ENCODE measurements around the gene MAPKAP1.

Gene MAPKAP1

GRCh38 chr9:125479846-125480615 is 227.0 kb downstream of the MAPKAP1 start:
- DNase-seq (ENCODE audit: low spot score): no peak

- DNase-seq (ENCODE audit: low spot score): no peak
Measured at GRCh38 chr9:125477089-125477544, 229.9 kb downstream of the MAPKAP1 start.

- DNase-seq (ENCODE audit: low spot score): no peak
Measured at GRCh38 chr9:125476645-125477044, 230.4 kb downstream of the MAPKAP1 start.

- no peak for DNase-seq (ENCODE audit: low spot score)
Measured at GRCh38 chr9:125475385-125475784, 231.6 kb downstream of the MAPKAP1 start.

- peak; percentile 79 for DNase-seq (ENCODE audit: low spot score)
Measured at GRCh38 chr9:125472926-125473701, 233.9 kb downstream of the MAPKAP1 start.

- DNase-seq (ENCODE audit: low spot score): no peak
Measured at GRCh38 chr9:125472562-125472925, 234.5 kb downstream of the MAPKAP1 start.

- no peak for DNase-seq (ENCODE audit: low spot score)
Measured at GRCh38 chr9:125470767-125471580, 236.0 kb downstream of the MAPKAP1 start.

- DNase-seq (ENCODE audit: low spot score): no peak
Measured at GRCh38 chr9:125470189-125470588, 236.8 kb downstream of the MAPKAP1 start.

GRCh38 chr9:125468646-125469045 is 238.4 kb downstream of the MAPKAP1 start:
- DNase-seq (ENCODE audit: low spot score): no peak

GRCh38 chr9:125467116-125467740 is 239.8 kb downstream of the MAPKAP1 start:
- DNase-seq (ENCODE audit: low spot score): no peak

- no peak for DNase-seq (ENCODE audit: low spot score)
Measured at GRCh38 chr9:125466411-125466810, 240.6 kb downstream of the MAPKAP1 start.

- DNase-seq (ENCODE audit: low spot score): no peak
Measured at GRCh38 chr9:125464591-125465385, 242.2 kb downstream of the MAPKAP1 start.

- no peak for DNase-seq (ENCODE audit: low spot score)
Measured at GRCh38 chr9:125463926-125464325, 243.1 kb downstream of the MAPKAP1 start.

GRCh38 chr9:125462861-125463291 is 244.1 kb downstream of the MAPKAP1 start:
- peak; percentile 24 for DNase-seq (ENCODE audit: low spot score)

- no peak for DNase-seq (ENCODE audit: low spot score)
Measured at GRCh38 chr9:125461636-125462190, 245.3 kb downstream of the MAPKAP1 start.

GRCh38 chr9:125460883-125461635 is 245.9 kb downstream of the MAPKAP1 start:
- DNase-seq (ENCODE audit: low spot score): peak; percentile 42

- DNase-seq (ENCODE audit: low spot score): no peak
Measured at GRCh38 chr9:125460346-125460745, 246.7 kb downstream of the MAPKAP1 start.

GRCh38 chr9:125457357-125457756 is 249.7 kb downstream of the MAPKAP1 start:
- no peak for DNase-seq (ENCODE audit: low spot score)

- no peak for DNase-seq (ENCODE audit: low spot score)
Measured at GRCh38 chr9:125455876-125456275, 251.1 kb downstream of the MAPKAP1 start.

- DNase-seq (ENCODE audit: low spot score): no peak
Measured at GRCh38 chr9:125455132-125455531, 251.9 kb downstream of the MAPKAP1 start.
